Testis (tissue), 3 donors: ENCODE measurements around the gene ANO10. TPM values are rescaled to one million over a fixed set of nuclear protein-coding genes. Genes with fewer than 3 reads are reported as not detected.
"Not testable (repeated sequence)": the region's sequence is repeated elsewhere in the genome, so short reads cannot be mapped to it uniquely, and the experiment has no call there.

Experiments
- DNase-seq: peaks from one replicate; pipeline ENCODE4 v3.0.0-alpha.2; 2019
- H3K27ac ChIP-seq, 2 donors: fragments of 200-600 bp; sonication (generic); one replicate each; pipeline ENCODE4 v1.5.1; 2019
- H3K27me3 ChIP-seq: fragments of 200-600 bp; sonication (generic); one replicate; pipeline ENCODE4 v1.5.1; 2019
- H3K36me3 ChIP-seq: fragments of 200-600 bp; sonication (generic); one replicate; pipeline ENCODE4 v1.5.1; 2017; ENCODE audit warnings: low read depth; ENCODE audit errors: missing control alignments
- H3K4me1 ChIP-seq: fragments of 200-600 bp; sonication (generic); one replicate; pipeline ENCODE4 v1.5.1; 2019
- H3K4me3 ChIP-seq, 2 donors: fragments of 200-600 bp; sonication (generic); one replicate each; pipeline ENCODE4 v1.5.1; 2017 to 2019
- H3K9me3 ChIP-seq: fragments of 200-600 bp; sonication (generic); one replicate; pipeline ENCODE4 v1.5.1; 2017
- CTCF ChIP-seq, 3 experiments: fragments of 450-650 bp in 2 of 3; fragments of 200-600 bp in 1 of 3; sonication (generic) in 1 of 3; IDR thresholded peaks; one replicate each; pipeline ENCODE4 v1.5.1; 2016 to 2019; ENCODE audit warnings: antibody characterized with exemption in 3 of 3, mild to moderate bottlenecking in 2 of 3, moderate library complexity in 1 of 3
- POLR2A ChIP-seq: fragments of 450-650 bp; IDR thresholded peaks from one replicate; pipeline ENCODE4 v1.6.1; 2017; ENCODE audit warnings: antibody characterized with exemption, mild to moderate bottlenecking, moderate library complexity
- WGBS, 2 donors: methylation state at CpG; one replicate each; pipeline ENCODE4 v1.1.5; 2018; 5-methylcytosine and 5-hydroxymethylcytosine counted together
- intact Hi-C: fragments of 100-400 bp; cut with DNase I; formaldehyde crosslinking; loops from one replicate; pipeline ENCODE4 v1.15.1; 2023; ENCODE audit warnings: low total_unique reads
- polyA plus RNA-seq: library from polyadenylated mRNA; stranded (reverse); fragments of 350-450 nt; fragmentation: Illumina TruSeq; extraction: RNeasy Lipid Tissue Mini Kit (QIAGEN cat#74804); gene quantifications from one replicate; pipeline ENCODE4 v1.2.3, GENCODE V29; 2014; ENCODE audit warnings: low read depth, low replicate concordance; ENCODE audit not compliant: insufficient read depth
- total RNA-seq, 2 donors: library from RNA; depleted of rRNA; stranded (reverse); fragments of >200 nt; gene quantifications; one replicate each; pipeline ENCODE4 v1.2.3, GENCODE V29; 2016

Gene ANO10
- total and polyA plus RNA-seq, 3 donors from 2014 or later: 19.9 to 26.3 (median 25.0) TPM

DNA sequence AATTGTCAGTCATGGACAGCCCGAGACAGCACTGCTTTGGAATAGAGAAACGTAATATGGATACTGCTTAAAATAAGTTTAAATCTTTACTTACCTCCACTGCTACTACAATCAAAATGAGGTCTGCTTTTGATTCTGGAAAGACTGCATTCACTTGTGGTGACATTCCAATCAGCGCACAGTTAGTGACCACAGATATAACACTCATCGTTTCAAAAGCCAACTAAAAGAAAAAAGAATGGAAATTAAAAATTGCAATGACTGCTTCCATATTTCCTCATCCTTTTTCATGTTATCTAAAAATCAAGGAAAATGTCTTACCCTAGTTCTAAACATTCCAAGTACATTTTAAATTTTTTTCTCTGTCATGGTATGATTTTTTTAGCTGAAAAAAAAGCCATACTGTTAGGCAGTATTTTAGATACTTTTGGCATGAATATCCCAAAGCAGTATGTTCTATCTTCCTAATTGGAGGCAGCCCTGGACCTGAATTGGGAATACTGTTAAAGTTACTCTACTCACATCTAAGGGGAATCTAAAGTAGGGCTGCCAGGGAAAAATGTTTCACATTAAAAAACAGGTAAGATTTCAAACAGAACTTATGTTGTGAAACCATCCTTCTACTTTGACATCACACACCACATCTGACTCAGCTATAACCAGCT, 72.1 kb downstream of the ANO10 start:
- no peaks in the 10 kb centered on the region for H3K36me3 ChIP-seq
- 92 to 93% methylated on average over 4 of the region's 4 CpGs for WGBS, 2 donors
- DNase-seq: no peak
- no peak for TF ChIP-seq CTCF (IDR thresholded peaks at IDR 0.05)
- TF ChIP-seq POLR2A: no peak
- no peak overlapping the region for H3K27ac ChIP-seq
- H3K27me3 ChIP-seq: no peaks in the 10 kb centered on the region
- no peak overlapping the region for H3K4me3 ChIP-seq
- H3K4me1 ChIP-seq: no peaks in the 10 kb centered on the region
- intact Hi-C loops: no loop called here
- no peaks in the 10 kb centered on the region for H3K9me3 ChIP-seq

GRCh38 chr3:43544277-43544676, 77.5 kb downstream of the ANO10 start:
- intact Hi-C loops, DNase-seq, H3K4me1 ChIP-seq, H3K36me3 ChIP-seq, H3K27me3 ChIP-seq, H3K9me3 ChIP-seq, H3K27ac ChIP-seq, H3K4me3 ChIP-seq: not testable (repeated sequence)
- WGBS, 2 donors: 93 to 96% methylated on average over 3 of the region's 3 CpGs
- TF ChIP-seq CTCF (IDR thresholded peaks at IDR 0.05): peak in 1 of 3 experiments; percentile 65

DNA sequence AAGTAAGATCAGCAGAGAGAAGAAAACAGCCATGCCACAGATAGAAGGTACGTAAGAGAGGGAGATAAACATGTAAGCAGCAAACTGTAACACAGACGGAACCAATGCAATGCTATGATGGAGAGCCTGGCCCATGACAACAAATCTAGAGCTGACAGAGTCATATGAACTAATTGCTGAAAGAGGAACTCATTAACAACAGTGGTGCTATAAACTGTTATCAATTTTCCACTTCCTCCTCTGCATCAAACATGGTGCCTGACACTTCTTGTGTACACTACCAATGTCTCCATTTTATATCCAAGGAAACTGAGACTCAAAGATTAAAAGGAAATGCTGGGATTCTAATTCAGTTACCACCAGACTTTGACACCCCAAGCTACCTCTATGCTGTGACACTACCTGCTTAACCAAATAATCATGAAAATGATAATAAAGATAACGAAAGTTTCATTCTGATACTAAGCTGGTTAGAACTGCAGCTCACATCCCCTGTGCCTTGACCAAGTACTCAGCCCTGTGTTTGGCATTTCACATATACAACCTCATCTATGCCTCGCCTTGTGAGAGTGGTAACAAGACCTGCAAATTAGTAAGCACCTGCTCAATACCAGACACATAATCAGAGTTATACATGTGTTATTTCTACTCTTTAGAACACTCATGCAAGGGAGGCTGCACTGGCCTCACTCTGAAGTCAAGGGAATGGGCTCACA, 79.3 kb downstream of the ANO10 start:
- intact Hi-C loops: no loop called here
- H3K9me3 ChIP-seq: no peaks in the 10 kb centered on the region
- no peak overlapping the region for H3K27ac ChIP-seq
- no peak for TF ChIP-seq POLR2A
- TF ChIP-seq CTCF (IDR thresholded peaks at IDR 0.05): no peak
- H3K4me3 ChIP-seq: no peak overlapping the region
- DNase-seq: no peak
- 86 to 89% methylated on average over 4 of the region's 4 CpGs for WGBS, 2 donors
- no peaks in the 10 kb centered on the region for H3K27me3 ChIP-seq
- H3K4me1 ChIP-seq: no peaks in the 10 kb centered on the region
- H3K36me3 ChIP-seq: no peaks in the 10 kb centered on the region

DNA sequence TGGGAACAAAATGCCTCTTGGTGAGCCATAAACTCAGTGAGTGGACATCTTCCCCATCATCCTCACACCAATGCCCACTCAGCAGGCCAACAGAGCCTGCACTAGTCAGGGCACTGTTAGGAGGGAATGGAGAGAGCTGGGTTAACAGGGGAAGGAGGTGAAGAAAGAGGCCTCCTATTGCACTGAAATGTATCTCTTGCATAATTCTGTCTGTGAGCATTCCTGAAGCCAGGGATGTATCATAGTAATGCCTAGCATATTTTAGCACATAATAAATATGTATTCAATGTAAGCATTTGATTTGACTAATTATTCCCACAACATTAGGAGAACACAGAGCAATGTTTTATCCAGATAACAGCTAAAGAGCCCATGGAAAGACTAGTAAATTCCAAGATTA, 81.2 kb downstream of the ANO10 start:
- TF ChIP-seq POLR2A: no peak
- TF ChIP-seq CTCF (IDR thresholded peaks at IDR 0.05): no peak
- Histone ChIP-seq H3K27ac (no peak overlapping the region), H3K4me3 (no peak overlapping the region), H3K36me3 (no peaks in the 10 kb centered on the region), H3K9me3 (no peaks in the 10 kb centered on the region), H3K27me3 (no peaks in the 10 kb centered on the region), H3K4me1 (no peaks in the 10 kb centered on the region)
- intact Hi-C loops: no loop called here
- DNase-seq: no peak

DNA sequence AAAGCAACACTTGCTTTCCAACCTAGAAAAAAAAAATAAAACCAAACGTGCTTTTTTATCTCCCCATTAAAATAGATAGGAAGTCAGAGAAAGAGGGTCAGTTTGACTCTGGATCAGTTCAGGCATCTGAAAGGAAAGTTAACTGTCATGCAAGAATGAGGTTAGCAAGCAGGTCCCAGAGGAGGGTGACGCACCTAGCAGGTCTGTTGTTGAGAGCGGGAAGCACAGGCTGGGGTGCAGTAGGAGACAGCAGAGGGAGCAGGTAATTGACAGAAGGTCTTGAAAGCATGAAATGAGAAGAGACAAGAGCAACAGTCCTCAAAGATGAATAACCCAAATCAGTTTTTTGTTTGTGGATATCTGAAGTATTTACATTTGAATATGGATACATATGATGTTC, 82.5 kb downstream of the ANO10 start:
- Histone ChIP-seq H3K4me1 (no peaks in the 10 kb centered on the region), H3K4me3 (no peak overlapping the region), H3K36me3 (no peaks in the 10 kb centered on the region), H3K27ac (no peak overlapping the region), H3K9me3 (no peaks in the 10 kb centered on the region), H3K27me3 (no peaks in the 10 kb centered on the region)
- intact Hi-C loops: no loop called here
- TF ChIP-seq POLR2A (no peak), CTCF (IDR thresholded peaks at IDR 0.05) (no peak)
- WGBS, 2 donors: 62 to 64% methylated on average over 3 of the region's 3 CpGs
- no peak for DNase-seq
